Loucy (cell line): ENCODE measurements around the gene TRIM41.
"Not testable (repeated sequence)": the region's sequence is repeated elsewhere in the genome, so short reads cannot be mapped to it uniquely, and the experiment has no call there.

Experiments
- H2AFZ ChIP-seq: fragments of 200-600 bp; sonication (generic); 2 replicates; pipeline ENCODE4 v1.6.0; 2016; ENCODE audit warnings: antibody characterized with exemption, mild to moderate bottlenecking, low read length, moderate library complexity
- H3F3A ChIP-seq: fragments of 200-600 bp; 2 replicates; pipeline ENCODE4 v1.6.0; 2016; ENCODE audit warnings: antibody characterized with exemption, low read depth, mild to moderate bottlenecking
- H3K27me3 ChIP-seq: fragments of 200-600 bp; sonication (generic); 2 replicates; pipeline ENCODE4 v1.6.1; 2014; ENCODE audit warnings: low read length, mild to moderate bottlenecking; ENCODE audit not compliant: insufficient read depth, poor library complexity, severe bottlenecking
- H3K36me3 ChIP-seq: fragments of 200-600 bp; sonication (generic); 2 replicates; pipeline ENCODE4 v1.6.1; 2016; ENCODE audit warnings: low read length; ENCODE audit not compliant: insufficient read depth
- H3K4me1 ChIP-seq: fragments of 200-600 bp; sonication (generic); 2 replicates; pipeline ENCODE4 v1.5.1; 2014; ENCODE audit warnings: low read length, mild to moderate bottlenecking; ENCODE audit not compliant: insufficient read depth, poor library complexity, severe bottlenecking
- H3K4me2 ChIP-seq: fragments of 200-600 bp; sonication (generic); 2 replicates; pipeline ENCODE4 v1.6.0; 2014; ENCODE audit warnings: antibody characterized with exemption, low read length, low read depth, mild to moderate bottlenecking; ENCODE audit not compliant: poor library complexity, severe bottlenecking
- H3K4me3 ChIP-seq: fragments of 200-600 bp; sonication (generic); 2 replicates; pipeline ENCODE4 v1.5.1; 2014; ENCODE audit warnings: low read length, mild to moderate bottlenecking, mixed read lengths; ENCODE audit not compliant: poor library complexity, severe bottlenecking
- H3K79me2 ChIP-seq: fragments of 200-600 bp; sonication (generic); 2 replicates; pipeline ENCODE4 v1.6.1; 2014; ENCODE audit warnings: low read length; ENCODE audit not compliant: insufficient read depth
- H3K9ac ChIP-seq: fragments of 200-600 bp; sonication (generic); 2 replicates; pipeline ENCODE4 v1.6.0; 2014; ENCODE audit warnings: mild to moderate bottlenecking, low read depth, low read length, moderate library complexity; ENCODE audit not compliant: poor library complexity, severe bottlenecking
- H3K9me2 ChIP-seq: fragments of 200-600 bp; sonication (generic); replicated peaks from 2 replicates; pipeline ENCODE4 v1.6.1; 2016; ENCODE audit warnings: low read depth, low read length, mixed read lengths
- H3K9me3 ChIP-seq: fragments of 200-600 bp; sonication (generic); 2 replicates; pipeline ENCODE4 v1.6.1; 2014; ENCODE audit warnings: mild to moderate bottlenecking, antibody characterized with exemption, low read length, low read depth; ENCODE audit not compliant: insufficient read depth
- H4K20me1 ChIP-seq: fragments of 200-600 bp; sonication (generic); 2 replicates; pipeline ENCODE4 v1.6.0; 2014; ENCODE audit warnings: antibody characterized with exemption, low read length, mild to moderate bottlenecking; ENCODE audit not compliant: insufficient read depth, poor library complexity, severe bottlenecking
- CTCF ChIP-seq: fragments of 200-600 bp; sonication (generic); conservative IDR thresholded peaks from 2 replicates; pipeline ENCODE4 v1.5.1; 2014; ENCODE audit warnings: mild to moderate bottlenecking, antibody characterized with exemption, low read length
- EZH2phosphoT487 ChIP-seq: fragments of 200-600 bp; IDR thresholded peaks from 2 replicates; pipeline ENCODE4 v1.6.1; 2018; ENCODE audit warnings: antibody characterized with exemption, mild to moderate bottlenecking, moderate library complexity, borderline replicate concordance

Gene TRIM41

GRCh38 chr5:181282874-181283273, 59.8 kb downstream of the TRIM41 start:
- TF ChIP-seq CTCF, result no peak
- TF ChIP-seq EZH2phosphoT487, result no peak

GRCh38 chr5:181283347-181283746, 60.3 kb downstream of the TRIM41 start:
- H3K9me2 ChIP-seq, result no peaks in the 10 kb centered on the region
- no peaks in the 10 kb centered on the region for H3K27me3 ChIP-seq
- no peaks in the 10 kb centered on the region for H3K4me1 ChIP-seq
- no peak overlapping the region for H3K4me3 ChIP-seq
- no peaks in the 10 kb centered on the region for H4K20me1 ChIP-seq
- H3K4me2 ChIP-seq, result no peak overlapping the region
- H3F3A ChIP-seq, result no peaks in the 10 kb centered on the region
- H3K9me3 ChIP-seq, result no peaks in the 10 kb centered on the region
- TF ChIP-seq CTCF (no peak), EZH2phosphoT487 (no peak)
- no peak overlapping the region for H2AFZ ChIP-seq
- H3K9ac ChIP-seq, result no peak overlapping the region
- H3K36me3 ChIP-seq, result no peaks in the 10 kb centered on the region
- no peaks in the 10 kb centered on the region for H3K79me2 ChIP-seq

More at GRCh38 chr5:181282874-181283273, 59.8 kb downstream of the TRIM41 start:
- H4K20me1 ChIP-seq, result no peaks in the 10 kb centered on the region
- H3K79me2 ChIP-seq, result no peaks in the 10 kb centered on the region
- no peak overlapping the region for H3K4me3 ChIP-seq
- H3K4me1 ChIP-seq, result no peaks in the 10 kb centered on the region
- no peak overlapping the region for H3K4me2 ChIP-seq
- no peaks in the 10 kb centered on the region for H3K9me2 ChIP-seq
- H2AFZ ChIP-seq, result no peak overlapping the region
- H3K9me3 ChIP-seq, result no peaks in the 10 kb centered on the region
- no peaks in the 10 kb centered on the region for H3F3A ChIP-seq
- no peak overlapping the region for H3K9ac ChIP-seq
- H3K36me3 ChIP-seq, result no peaks in the 10 kb centered on the region
- no peaks in the 10 kb centered on the region for H3K27me3 ChIP-seq

- H3K4me3 ChIP-seq, H3K9me3 ChIP-seq, H3K36me3 ChIP-seq, H4K20me1 ChIP-seq, H3K79me2 ChIP-seq, H3K4me1 ChIP-seq, H3K4me2 ChIP-seq, H3K9ac ChIP-seq, H3K9me2 ChIP-seq, H3F3A ChIP-seq, H3K27me3 ChIP-seq, H2AFZ ChIP-seq: not testable (repeated sequence)
Measured at GRCh38 chr5:181283841-181284755, 61.0 kb downstream of the TRIM41 start.
